Small intestine (tissue), 7 donors: ENCODE measurements around the gene GFRA1. TPM values are rescaled to one million over a fixed set of nuclear protein-coding genes. Genes with fewer than 3 reads are reported as not detected.

Experiments used
- DNase-seq, 2 donors: peaks; one replicate each; pipeline versions ENCODE4 v3.0.0 to v3.0.0-alpha.2; 2013
- FAIRE-seq: peaks from 2 replicates; lab custom pipeline; 2012; peaks lifted over from hg19 to GRCh38; lab: Jason Lieb, UNC
- H3K27ac ChIP-seq, 3 donors: one replicate each; pipeline ENCODE4 v1.5.1; 2013; ENCODE audit warnings: low read length in 2 of 3, mild to moderate bottlenecking in 2 of 3, control low read depth in 1 of 3, inconsistent platforms in 1 of 3, low read depth in 1 of 3, moderate library complexity in 1 of 3
- H3K27me3 ChIP-seq, 3 donors: one replicate each; pipeline ENCODE4 v1.6.1; 2013; ENCODE audit warnings: low read length in 3 of 3, inconsistent platforms in 1 of 3; ENCODE audit not compliant: control insufficient read depth in 3 of 3, insufficient read depth in 3 of 3
- H3K36me3 ChIP-seq, 3 donors: one replicate each; pipeline ENCODE4 v1.6.1; 2013; ENCODE audit warnings: low read length in 3 of 3, inconsistent platforms in 1 of 3, low read depth in 1 of 3, mild to moderate bottlenecking in 1 of 3, moderate library complexity in 1 of 3; ENCODE audit not compliant: control insufficient read depth in 3 of 3, insufficient read depth in 2 of 3
- H3K4me1 ChIP-seq, 3 donors: one replicate each; pipeline ENCODE4 v1.6.1; 2013; ENCODE audit warnings: low read length in 2 of 3, inconsistent platforms in 1 of 3, low read depth in 1 of 3, mild to moderate bottlenecking in 1 of 3, moderate library complexity in 1 of 3; ENCODE audit not compliant: control insufficient read depth in 3 of 3, insufficient read depth in 2 of 3
- H3K4me3 ChIP-seq, 3 donors: one replicate each; pipeline ENCODE4 v1.5.1; 2013; ENCODE audit warnings: low read length in 3 of 3, control low read depth in 1 of 3, inconsistent platforms in 1 of 3, low read depth in 1 of 3, mild to moderate bottlenecking in 1 of 3, moderate library complexity in 1 of 3
- H3K9me3 ChIP-seq, 2 donors: one replicate each; pipeline ENCODE4 v1.6.1; 2013; ENCODE audit warnings: low read depth in 1 of 2, low read length in 1 of 2; ENCODE audit not compliant: control insufficient read depth in 2 of 2, insufficient read depth in 1 of 2
- WGBS, 3 donors: extraction: QIAGEN DNeasy Blood & Tissue Kit; methylation state at CpG; one replicate each; pipeline ENCODE4 v1.1.7; 2013; 5-methylcytosine and 5-hydroxymethylcytosine counted together
- polyA plus RNA-seq, 4 donors: library from polyadenylated mRNA; stranded (reverse) in 3 of 4; unstranded in 1 of 4; fragments of 200-250 nt in 3 of 4; fragments of 120-200 nt in 1 of 4; gene quantifications; one replicate each; pipeline versions ENCODE4 v1.2.1 to v1.2.3, GENCODE V29; 2013
- donor health status: healthy with polysubstance abuse.
- donor health status: control.
- donor health status: control.
- donor health status: Bipolar disorder and iron deficiency.
- donor health status: healthy.

GFRA1 gene
- polyA plus RNA-seq, 4 donors: 0.22 to 7.4 (median 1.6) TPM

DNA sequence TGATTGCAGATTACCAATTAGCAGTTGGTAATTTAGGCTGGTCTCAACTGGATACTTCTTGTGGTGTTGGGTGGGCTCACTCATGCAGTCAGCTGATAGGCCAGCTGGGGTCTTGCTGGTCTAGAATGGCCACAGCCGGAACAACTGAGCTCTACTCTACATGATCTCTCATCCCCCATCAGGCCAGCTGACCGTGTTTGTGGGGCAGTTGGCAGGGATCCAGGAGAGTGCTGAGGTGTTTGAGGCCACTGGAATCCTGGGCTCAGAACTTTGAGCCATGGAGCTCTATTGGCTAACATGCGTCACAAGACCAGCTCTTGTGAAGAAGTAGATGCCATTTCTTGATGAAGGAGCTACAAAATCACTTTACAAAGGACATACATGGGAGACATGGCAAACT, 242.4 kb downstream of the GFRA1 start:
- 53 to 66% (median 60%) methylated on average over 3 of the region's 3 CpGs for WGBS, 3 donors

DNA sequence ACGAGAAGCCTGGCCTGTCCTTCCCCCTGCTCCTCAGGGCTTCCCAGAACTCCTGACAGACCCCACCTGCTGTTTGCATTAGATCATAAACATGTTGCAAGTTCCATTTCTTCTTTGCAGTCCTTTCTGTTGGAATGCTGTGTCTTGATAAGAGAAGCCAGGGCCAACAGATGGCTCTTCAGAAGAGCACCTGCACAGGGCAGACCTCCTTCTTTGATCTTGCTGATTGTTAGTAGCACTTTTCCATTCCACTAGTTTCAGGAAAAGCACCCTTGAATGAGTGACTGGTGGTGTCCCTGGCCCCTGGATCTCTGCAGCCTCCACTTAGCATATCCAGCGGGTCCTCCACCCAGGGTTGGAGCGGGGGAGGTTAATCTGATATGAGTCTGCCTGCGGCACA, 243.2 kb downstream of the GFRA1 start:
- no peaks in the 10 kb centered on the region for H3K4me1 ChIP-seq
- WGBS, 3 donors: 68 to 78% (median 71%) methylated on average over 4 of the region's 4 CpGs
- no peak for DNase-seq
- H3K9me3 ChIP-seq: no peaks in the 10 kb centered on the region
- no peak overlapping the region for H3K27ac ChIP-seq
- H3K36me3 ChIP-seq: no peaks in the 10 kb centered on the region
- no peak for FAIRE-seq
- no peak overlapping the region for H3K4me3 ChIP-seq
- H3K27me3 ChIP-seq: no peaks in the 10 kb centered on the region

More for the DNA sequence above, 242.4 kb downstream of the GFRA1 start:
- FAIRE-seq: no peak
- Histone ChIP-seq H3K27ac (no peak overlapping the region), H3K4me1 (no peaks in the 10 kb centered on the region), H3K4me3 (no peak overlapping the region), H3K27me3 (no peaks in the 10 kb centered on the region), H3K9me3 (no peaks in the 10 kb centered on the region), H3K36me3 (no peaks in the 10 kb centered on the region)
- no peak for DNase-seq

DNA sequence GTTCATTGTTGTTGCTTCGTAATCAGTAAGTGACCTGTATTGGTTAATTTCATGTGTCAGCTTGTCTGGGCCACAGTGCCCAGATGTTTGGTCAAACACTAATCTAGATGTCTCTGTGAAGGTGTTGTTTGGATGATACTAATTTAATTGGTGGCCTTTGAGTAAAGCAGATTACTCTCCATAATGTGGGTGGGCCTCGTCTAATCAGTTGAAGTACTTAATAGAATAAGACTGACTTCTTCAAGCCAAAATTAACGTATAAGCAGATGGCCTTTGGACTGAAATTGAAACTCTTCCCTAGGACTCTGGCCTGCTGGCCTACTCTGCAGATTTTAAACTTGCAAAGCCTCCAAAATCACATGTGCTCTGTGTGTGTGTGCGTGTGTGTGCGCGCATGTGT, 245.7 kb downstream of the GFRA1 start:
- DNase-seq (no peak), FAIRE-seq (no peak)
- Histone ChIP-seq H3K27me3 (no peaks in the 10 kb centered on the region), H3K4me3 (no peak overlapping the region), H3K27ac (no peak overlapping the region), H3K9me3 (no peaks in the 10 kb centered on the region), H3K36me3 (no peaks in the 10 kb centered on the region), H3K4me1 (no peaks in the 10 kb centered on the region)
- WGBS, 3 donors: 81 to 85% (median 83%) methylated on average over 6 of the region's 6 CpGs

DNA sequence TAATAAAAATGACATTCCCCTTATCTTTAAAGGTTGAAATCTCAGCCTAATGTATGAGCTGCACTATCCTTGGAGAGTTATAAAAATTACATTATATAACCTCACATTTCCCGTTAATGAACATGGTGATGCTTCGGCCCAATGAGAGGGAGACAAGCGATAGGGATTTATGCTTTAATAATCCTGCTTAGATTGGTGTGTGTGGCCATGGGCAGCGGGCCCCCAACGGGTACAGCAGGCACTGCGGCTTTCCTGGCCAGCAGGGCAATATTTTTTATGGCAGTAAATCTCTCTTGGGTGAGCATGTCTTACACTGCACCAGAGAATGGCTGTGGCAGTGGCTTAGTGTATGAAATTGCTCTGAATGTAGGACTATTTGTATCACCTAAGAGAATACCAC, 246.3 kb downstream of the GFRA1 start:
- no peaks in the 10 kb centered on the region for H3K27me3 ChIP-seq
- no peaks in the 10 kb centered on the region for H3K4me1 ChIP-seq
- H3K4me3 ChIP-seq: no peak overlapping the region
- no peaks in the 10 kb centered on the region for H3K9me3 ChIP-seq
- DNase-seq (no peak), FAIRE-seq (no peak)
- no peak overlapping the region for H3K27ac ChIP-seq
- WGBS, 3 donors: 81 to 90% (median 85%) methylated on average over 6 of the region's 6 CpGs
- no peaks in the 10 kb centered on the region for H3K36me3 ChIP-seq

DNA sequence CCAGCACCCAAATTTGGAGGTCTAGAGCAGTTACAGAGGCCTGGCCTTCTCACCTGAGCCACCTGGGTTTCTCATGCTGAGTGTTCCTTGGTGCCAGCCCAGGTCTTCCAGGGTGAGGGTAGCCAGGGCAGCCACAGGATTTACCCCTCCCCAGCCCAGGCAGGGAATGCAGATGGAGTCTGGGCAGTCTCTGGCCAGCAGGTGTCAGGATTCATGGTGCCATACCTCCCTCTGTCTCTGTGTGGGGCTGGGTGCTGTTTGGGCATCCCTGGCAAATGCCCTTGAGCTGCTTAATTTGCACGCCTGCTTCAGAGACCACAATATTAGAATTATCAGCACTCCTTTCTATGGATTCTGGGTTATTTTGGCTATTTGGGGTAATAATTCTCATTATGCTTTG, 246.7 kb downstream of the GFRA1 start:
- Histone ChIP-seq H3K9me3 (no peaks in the 10 kb centered on the region), H3K4me3 (no peak overlapping the region), H3K27me3 (no peaks in the 10 kb centered on the region), H3K36me3 (no peaks in the 10 kb centered on the region), H3K27ac (no peak overlapping the region), H3K4me1 (no peaks in the 10 kb centered on the region)
- no peak for DNase-seq
- WGBS, 3 donors: 80 to 93% (median 85%) methylated on average over 1 of the region's 1 CpG
- FAIRE-seq: no peak

DNA sequence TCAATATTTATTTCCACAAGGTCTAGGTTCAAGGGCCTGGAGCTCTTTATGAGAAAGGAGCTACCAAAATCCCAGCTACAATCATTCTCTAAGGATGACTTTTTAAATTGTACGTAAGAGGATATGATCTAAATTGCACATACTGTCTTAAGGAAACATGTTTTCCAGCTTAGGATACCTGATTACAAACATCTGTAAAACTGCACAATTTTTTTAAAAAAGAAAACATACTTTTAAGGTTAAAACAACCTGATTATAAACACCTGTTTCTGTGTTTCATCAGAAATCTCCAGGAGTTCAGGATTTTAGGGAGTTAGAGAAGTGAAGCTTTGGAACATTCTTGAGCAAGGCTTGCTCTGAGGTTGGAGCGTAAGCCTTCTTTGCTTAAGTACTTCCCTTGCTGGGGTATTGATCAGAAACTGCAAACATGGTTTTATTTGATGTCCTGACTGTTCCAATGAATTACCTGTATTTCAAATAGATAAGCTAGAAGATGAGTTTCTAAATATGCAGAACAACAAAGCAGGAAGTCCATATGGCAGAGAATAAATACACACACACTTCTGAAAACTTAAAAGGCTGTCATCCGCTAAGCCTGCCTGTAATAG, 248.6 kb downstream of the GFRA1 start:
- H3K27ac ChIP-seq: no peak overlapping the region
- no peaks in the 10 kb centered on the region for H3K9me3 ChIP-seq
- no peaks in the 10 kb centered on the region for H3K36me3 ChIP-seq
- WGBS, 3 donors: 83 to 91% (median 91%) methylated on average over 3 of the region's 3 CpGs
- H3K27me3 ChIP-seq: no peaks in the 10 kb centered on the region
- no peaks in the 10 kb centered on the region for H3K4me1 ChIP-seq
- FAIRE-seq: no peak
- DNase-seq: no peak
- no peak overlapping the region for H3K4me3 ChIP-seq

DNA sequence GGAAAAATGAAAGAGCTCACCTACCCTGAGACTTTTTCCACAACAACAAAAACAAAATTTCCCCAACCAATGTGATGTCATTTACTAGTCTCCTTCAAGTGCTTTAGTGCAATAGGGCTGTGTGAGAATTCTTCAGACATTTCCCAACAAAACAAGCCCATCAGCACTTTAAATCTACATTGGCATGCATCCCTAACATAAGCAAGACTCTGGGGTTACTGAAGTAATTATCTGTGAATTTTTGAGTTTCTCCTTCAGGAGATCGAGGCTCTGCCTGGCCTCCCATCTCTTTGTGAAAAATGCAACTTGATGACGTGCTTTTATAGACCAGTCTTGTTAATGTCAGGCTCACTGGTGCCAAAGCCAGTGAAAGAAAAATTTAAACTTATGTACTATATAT, 255.6 kb downstream of the GFRA1 start:
- Histone ChIP-seq H3K4me3 (no peak overlapping the region), H3K27me3 (no peaks in the 10 kb centered on the region), H3K9me3 (no peaks in the 10 kb centered on the region), H3K4me1 (no peaks in the 10 kb centered on the region), H3K27ac (no peak overlapping the region), H3K36me3 (no peaks in the 10 kb centered on the region)
- DNase-seq: no peak
- no peak for FAIRE-seq
- 30 to 53% (median 47%) methylated on average over 2 of the region's 2 CpGs for WGBS, 3 donors

DNA sequence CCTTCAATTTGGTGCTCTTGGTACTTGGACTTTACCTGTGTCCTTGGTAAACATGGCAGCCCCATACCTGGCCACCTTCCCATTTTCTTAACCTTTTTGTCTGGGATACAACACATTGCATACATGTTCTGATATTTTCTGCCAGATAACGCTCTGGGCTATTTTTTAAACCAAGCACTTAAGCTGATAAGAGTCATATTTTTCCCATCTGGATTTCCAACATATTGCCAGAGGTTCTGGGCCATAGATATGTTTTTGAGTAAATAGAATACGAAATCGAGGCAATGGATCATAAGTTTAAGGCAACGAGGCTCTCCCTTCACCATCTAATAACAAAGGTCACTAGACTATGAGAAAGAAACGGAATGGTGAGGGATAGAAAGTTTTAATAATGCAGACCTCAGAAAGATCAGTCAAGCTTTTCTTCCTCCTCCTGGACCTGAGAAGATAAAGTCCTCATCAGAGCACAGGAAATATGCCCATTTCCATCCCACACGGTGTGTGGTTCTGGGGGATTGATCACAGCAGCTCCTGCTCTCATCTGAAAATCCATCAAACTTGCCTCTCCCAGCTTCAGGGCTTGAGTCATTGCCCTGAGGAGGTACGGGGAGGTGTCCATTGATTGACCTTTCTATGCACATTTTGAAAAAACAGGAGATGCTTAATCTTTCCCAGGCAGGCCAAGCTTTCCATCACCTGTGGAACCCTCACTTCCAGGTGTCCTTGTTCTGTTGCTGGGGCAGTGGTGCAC, 257.2 kb downstream of the GFRA1 start:
- Histone ChIP-seq H3K36me3 (no peaks in the 10 kb centered on the region), H3K4me3 (no peak overlapping the region), H3K27ac (no peak overlapping the region), H3K27me3 (no peaks in the 10 kb centered on the region), H3K9me3 (no peaks in the 10 kb centered on the region), H3K4me1 (no peaks in the 10 kb centered on the region)
- no peak for FAIRE-seq
- 60 to 75% (median 65%) methylated on average over 7 of the region's 7 CpGs for WGBS, 3 donors
- no peak for DNase-seq
